ENCODE measurements around the gene COPG2.
"Not testable (repeated sequence)": the region's sequence is repeated elsewhere in the genome, so short reads cannot be mapped to it uniquely, and the experiment has no call there.

Gene COPG2, protein sequence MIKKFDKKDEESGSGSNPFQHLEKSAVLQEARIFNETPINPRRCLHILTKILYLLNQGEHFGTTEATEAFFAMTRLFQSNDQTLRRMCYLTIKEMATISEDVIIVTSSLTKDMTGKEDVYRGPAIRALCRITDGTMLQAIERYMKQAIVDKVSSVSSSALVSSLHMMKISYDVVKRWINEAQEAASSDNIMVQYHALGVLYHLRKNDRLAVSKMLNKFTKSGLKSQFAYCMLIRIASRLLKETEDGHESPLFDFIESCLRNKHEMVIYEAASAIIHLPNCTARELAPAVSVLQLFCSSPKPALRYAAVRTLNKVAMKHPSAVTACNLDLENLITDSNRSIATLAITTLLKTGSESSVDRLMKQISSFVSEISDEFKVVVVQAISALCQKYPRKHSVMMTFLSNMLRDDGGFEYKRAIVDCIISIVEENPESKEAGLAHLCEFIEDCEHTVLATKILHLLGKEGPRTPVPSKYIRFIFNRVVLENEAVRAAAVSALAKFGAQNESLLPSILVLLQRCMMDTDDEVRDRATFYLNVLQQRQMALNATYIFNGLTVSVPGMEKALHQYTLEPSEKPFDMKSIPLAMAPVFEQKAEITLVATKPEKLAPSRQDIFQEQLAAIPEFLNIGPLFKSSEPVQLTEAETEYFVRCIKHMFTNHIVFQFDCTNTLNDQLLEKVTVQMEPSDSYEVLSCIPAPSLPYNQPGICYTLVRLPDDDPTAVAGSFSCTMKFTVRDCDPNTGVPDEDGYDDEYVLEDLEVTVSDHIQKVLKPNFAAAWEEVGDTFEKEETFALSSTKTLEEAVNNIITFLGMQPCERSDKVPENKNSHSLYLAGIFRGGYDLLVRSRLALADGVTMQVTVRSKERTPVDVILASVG

DNA sequence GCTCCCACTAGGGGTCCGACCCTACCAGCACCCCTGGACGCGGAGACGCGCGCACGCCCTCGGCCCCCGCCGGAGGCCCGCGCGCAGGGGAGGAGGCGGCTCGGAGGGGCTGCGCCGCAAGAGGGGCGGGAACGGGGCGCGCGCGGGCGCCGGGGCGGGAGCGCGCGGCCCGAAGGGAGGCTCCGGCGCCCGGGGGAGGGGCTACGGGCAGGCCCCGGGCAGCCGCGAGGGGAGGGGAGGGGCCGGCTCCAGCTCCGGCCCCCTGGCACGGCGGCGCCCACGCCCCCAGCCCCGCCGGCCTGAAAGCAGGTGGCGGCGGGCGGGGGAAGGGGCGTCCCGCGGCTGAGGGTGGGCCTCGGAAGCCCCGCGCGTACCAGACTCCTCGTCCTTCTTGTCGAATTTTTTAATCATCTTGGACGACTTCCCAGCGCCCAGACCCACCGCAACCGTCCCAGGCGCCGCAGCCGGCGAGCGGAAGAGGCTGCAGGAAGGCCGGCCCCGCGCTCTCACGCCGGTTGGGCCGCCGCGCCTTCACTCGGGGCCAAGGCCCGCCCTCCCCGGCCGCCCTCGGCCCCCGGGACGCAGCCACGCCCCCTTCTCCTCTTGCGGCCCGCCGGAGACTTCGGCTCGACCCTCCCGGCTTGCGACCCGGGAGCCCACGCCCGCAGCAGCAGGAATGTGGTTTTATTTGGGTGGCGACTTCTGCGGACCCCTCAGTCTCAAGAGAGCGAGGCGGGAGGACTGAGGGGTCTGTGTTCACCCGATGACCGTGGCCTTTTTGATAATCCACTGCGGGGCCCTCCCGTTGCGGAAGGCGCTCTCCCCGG lies at the start of gene COPG2:
COPG2 (minus strand) TSS at position 491 of the 827 bp plus-strand sequence; CDS start at position 411, 80 bp downstream.
- peak; percentile 91 for DNase-seq

DNA sequence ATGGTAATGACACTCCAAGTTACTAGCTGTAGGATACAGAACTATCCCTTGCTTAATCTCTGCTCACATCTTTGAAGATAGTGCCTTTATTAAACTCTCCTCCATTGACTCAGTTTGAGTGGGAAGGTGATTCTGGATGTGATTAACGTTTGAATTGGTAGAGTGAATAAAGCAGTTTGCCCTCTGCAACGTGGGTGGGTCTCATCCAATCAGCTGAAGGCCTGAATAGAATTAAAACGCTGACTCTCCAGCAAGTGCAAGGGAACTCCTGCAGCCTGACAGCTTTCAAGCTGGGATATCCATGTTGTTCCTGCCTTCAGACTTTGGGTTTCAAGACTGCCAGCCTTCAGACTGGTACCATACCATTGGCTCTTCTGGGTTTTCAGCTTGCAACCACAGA lies 43.9 kb upstream of the COPG2 start:
- no peak for DNase-seq

DNA sequence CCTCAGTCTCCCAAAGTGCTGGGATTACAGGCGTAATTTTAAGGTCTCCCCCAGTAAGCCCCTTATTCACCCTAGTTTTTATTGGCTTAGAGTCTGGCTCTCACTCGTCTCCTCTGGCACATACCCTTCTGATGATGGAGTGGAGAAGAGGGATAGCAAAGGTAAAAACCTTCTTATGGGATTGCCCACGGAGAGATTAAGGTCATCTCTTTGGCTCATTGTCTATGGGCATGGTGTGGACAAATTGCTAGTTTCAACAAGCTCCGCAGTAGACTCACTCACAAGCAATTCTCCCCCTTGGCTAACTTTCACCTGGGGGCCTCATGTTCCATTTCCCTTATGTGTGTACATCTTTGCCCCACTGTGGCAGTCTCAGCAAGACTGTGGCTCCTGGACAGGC lies 40.2 kb upstream of the COPG2 start:
- no peak for DNase-seq

DNA sequence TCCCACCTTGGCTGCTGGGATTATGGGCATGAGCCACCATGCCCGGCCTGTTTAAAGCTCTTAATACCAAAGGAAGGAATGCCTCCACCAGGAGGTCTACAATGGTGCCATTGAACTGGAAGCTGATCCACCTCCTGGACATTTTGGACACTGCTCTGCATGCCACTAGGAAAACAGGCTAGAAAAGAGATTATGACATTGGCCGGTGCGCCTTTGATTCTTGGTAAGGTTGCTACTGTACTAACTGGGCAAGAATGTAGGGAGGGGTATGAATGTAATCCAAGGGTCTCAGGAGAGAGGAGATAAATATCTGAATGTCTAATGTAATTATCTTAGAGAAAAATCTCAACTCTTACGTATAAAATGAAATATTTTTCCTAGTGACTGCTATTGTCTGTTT lies 39.5 kb upstream of the COPG2 start:
- DNase-seq: no peak

DNA sequence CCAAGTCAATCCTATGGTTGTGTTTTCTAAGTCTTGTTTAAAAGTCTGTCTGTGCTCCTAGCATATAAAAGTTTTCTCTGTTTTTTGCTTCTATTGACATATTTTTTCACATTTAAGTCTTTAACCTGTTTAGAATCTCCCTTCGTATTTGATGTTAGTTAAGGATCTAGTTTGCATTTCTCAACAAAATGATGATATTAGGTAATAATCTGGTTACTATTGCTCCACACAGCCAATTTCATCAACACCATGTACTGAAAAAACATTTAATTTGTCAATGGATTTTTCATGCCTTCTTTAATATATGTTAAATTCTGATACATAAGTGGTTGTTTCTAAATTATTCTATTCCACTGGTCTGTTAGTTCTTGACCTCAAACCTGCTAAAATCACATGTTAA lies 35.3 kb upstream of the COPG2 start:
- DNase-seq: no peak

DNA sequence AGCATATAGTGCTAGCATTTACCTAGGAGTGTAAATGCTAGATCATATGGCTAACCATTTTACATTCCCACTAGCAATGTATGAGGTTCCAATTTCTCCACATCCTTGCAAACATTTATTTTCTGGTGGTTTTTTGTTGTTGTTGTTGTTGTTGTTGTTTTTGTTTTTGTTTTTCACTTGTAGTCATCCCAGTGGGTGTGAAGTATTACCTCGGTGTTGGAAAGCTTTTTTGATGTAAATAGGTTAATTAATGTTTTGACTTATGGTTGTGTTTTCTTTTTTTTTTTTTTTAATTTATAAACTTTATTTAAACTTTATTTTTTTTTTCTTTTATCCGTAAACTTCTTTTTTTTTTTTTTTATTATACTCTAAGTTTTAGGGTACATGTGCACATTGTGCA lies 33.1 kb upstream of the COPG2 start:
- DNase-seq: no peak

DNA sequence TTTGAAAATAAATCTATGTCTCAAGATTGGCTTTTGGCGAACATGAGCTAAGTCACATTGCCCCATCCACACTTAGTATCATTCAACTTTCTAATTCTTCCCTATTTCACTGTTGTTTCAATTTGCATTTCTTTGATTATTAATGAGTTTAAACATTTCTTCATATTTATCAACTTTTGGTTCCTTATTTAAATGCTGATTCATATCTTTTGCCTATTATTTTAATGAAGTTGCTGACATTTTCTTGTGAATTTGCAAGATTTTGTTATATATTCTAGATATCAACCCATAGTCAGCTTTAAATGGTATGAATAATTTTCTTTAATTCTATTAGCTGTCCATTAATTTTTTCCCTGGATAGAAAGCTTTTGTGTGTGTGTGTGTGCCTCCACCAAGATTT lies 32.2 kb upstream of the COPG2 start:
- DNase-seq: no peak

DNA sequence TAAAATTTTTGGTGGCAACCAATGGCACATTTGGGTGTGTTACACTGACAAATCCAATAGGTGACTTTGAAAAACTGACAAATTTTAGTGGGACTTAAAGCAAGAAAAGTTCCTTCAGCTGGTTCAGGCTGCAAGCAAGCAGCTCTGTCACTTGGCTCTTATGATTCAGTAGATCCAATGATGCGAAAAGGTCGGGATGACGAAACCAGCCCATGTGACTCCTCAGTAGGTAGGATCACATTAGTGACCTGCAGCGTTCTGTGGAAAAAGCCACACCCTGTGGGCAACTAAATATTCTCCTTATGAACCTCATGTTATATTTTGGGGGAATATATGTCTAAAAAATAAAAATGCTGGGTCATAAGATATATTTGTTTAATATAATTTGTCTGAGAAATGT lies 31.1 kb upstream of the COPG2 start:
- DNase-seq: no peak

DNA sequence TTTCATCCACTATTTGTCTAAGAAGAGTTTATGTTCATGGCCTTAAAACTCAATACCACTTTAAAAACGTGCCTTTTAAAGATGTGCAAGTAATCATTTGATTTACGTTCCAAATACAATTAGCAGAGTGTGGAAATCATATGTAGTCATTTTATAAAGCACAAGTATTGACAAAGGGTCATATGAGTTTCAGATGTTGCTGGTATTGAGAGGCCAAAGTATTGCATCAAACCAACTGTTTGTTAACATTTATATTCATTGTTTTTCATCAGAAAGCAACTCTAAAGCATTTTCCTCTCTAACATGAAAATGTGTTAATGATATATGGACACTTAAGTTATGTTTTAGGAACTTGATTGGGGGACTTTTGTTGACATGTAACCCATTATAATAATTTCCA lies 29.3 kb upstream of the COPG2 start:
- no peak for DNase-seq

DNA sequence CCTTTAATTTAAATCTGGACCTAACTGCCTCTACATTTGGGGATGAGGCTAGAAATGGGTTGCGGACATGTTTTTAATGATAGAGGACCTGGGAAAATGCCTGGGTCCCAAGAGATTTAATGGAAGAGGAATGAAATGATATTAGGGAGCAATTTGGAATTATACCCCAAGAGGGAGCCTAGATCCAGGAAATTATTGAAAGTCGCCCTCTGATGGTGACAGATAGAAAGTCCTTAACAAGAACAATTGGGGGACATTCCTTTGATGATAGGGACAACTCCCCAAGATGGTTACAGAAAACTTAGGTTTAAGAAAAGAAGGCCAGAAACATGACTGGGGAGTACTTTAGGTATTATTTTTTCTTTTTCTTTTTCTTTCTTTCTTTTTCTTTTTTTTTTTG lies 27.3 kb upstream of the COPG2 start:
- peak; percentile 61 for DNase-seq

DNA sequence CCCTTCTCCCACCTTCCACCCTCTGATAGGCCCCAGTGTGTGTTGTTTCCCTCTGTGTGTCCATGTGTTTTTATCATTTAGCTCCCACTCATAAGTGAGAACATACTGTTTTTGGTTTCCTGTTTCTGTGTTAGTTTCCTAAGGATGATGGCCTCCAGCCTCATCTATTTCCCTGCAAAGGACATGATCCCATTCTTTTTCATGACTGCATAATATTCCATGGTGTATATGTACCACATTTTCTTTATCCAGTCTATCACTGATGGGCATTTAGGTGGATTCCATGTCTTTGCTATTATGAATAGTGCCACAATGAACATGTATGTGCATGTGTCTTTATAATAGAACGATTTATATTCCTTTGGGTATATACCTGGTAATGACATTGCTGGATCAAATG lies 23.8 kb upstream of the COPG2 start:
- not testable (repeated sequence) for DNase-seq

DNA sequence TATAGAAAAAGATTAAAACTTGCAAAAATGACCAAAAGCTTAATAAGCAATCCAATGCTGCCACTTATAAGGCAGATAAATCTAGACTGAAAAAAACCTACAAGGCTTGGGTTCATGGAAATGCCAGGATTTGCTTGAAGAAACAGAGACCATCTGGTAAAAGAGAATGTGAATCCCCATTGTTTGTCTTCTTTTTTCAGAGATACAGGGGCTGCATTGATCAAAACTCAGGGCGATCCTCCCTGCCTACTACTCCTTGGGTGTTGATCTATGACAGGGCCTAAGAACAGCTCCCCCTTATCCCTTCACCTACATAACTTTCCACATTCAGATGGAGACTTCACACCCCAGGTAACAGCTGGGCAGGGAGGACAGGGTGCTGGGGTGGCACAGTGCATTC lies 21.1 kb upstream of the COPG2 start:
- DNase-seq: no peak

DNA sequence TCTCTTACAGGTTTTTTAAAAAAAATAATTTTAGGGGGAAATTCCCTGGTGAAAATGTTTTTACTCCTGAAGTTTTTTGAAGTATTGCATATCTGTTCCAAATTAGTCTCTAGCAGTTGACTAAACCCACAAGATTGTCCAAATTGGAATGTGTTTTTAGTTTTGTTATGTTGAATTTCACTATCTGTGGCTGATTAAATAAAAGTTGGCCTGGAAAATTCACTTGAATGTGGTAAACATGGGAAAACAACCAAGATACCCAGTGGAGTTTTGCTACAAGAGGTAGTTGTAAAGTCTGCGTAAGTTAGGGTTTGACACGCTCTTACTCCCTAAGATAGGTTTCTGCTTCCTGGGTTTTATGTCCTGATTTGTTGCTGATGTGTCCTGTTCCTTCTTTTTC lies 14.5 kb upstream of the COPG2 start:
- no peak for DNase-seq

DNA sequence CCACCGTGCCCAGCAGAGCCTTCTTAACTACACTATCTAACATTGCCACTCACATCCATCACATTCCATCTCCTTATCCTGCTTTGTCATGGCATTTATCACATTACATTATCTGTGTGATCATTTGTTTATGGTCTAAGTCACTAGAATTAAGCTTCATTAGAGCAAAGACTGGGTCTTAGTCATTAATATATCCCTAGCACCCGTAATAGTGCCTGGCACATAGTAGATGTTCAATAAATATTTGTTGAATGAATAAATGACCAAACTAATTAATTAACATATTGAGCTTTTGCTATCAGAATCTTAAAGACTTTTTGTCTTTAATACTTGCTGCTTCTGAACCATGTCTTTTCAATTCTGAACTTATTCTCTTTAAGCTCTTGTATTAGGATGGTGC lies 5.9 kb upstream of the COPG2 start:
- DNase-seq: no peak

DNA sequence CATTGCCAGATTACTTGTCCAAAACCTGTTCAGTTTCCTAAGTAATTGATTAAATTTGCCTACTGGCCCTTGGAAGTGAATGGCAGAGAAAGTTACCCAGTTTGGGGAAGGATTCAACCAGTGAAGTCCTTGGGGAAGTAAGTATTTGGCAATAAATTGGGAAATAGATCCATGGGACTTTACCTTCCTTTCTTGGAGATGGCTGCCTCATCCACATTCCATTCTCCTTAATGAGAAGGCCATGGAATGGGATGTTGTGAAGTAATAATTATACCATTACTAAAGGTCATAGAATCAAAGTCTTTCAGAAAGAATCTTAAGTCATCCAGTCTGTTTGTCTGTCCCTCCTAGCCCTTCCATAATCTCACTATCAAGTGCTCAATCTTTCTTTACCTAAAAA lies 4.5 kb upstream of the COPG2 start:
- DNase-seq: no peak

DNA sequence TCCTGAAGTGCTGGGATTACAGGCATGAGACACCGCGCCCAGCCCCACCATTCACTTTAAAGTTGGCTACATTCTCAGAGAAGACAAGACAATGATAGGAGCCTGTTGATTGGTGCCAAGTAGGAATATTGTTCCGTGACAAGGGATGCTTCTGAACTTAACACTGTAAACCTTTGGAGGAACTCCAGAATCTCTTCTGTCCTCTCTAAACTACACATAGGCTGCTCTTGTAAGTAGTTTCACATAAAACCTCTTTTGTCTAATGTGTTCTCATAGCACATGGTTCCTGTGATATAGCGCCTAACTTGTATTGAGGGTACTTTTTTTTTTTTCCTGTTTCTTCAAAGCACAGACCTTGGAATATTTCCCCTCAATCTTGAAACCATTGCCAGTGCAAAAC lies 3.6 kb upstream of the COPG2 start:
- DNase-seq: no peak

DNA sequence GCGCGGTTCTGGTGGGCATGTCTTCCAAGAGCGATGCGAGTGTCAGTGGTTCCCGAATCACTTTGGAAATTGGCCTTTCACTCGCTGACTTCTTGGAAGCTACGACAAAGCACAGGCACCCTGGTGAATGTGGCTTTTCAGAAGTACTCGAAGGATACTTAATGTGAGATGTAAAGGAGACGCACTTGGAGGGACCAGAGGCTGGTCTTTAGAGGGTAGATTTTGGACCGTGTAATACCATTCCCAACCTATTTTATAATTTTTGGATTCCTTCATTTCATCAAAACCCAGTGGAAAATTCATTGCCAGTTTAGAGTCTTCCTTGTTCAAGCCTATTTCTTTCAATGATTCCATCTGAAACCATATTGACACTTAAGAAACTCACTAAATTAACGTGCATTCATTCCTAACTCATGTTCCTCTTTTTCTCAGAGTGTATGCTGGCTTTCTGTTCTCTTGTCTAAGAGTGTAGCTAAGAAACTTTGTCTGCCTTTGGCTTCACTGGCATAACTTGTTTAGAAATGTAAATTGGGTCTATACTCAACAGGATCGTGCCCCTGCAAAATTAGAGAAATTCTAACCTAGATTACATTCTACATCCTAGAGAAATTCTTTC lies 645 bp upstream of the COPG2 start:
- DNase-seq: no peak

DNA sequence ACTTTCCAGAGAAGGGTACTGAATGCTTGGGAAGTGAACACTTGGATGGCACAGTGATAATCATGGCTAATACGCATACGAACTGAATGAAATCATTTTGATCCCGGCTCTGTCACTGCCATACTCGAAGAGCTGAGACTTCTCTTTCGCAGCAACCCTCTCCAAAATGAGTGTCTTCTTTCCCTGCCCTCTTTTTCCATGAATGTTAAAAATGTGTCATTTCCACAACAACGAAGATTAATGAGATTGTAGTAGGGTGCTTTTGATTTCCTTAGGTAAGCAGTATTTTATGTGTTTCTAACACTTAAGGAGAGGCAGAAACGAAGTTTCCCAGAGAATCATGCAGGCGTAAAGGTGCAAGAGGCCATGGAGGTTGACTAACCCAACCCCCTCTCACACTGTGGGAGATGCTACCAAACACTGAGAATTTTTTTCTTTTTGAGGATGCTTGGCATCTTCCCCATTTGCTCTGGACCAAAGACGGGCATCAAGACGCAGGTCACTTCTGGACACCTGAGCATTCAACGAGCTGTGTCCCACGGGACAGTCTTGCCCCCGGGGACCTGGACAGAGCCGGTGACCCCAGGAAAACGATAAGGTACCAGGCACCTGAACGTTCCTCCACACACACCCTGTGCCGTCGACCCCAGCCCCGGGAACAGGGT lies 823 bp downstream of the COPG2 start:
- DNase-seq: peak; percentile 41

DNA sequence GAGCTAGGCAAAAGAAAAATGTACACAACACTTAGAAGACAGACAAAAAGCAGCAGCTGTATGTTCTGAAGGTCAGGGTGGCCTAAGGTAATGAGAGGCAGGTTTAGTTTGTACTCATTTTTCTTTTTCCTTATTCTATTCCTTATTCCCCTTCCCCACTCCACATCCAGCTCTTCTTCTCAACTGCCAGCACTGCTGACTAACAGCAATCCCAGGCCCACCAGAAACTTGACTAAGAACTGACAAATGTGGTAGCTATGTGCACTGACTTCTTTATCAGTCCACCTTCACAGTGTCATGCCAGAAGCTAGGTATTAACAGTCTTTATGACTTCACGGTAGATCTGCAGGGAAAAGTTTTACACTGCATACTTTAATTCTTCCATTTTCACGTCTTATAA lies 6.1 kb downstream of the COPG2 start:
- DNase-seq: no peak

DNA sequence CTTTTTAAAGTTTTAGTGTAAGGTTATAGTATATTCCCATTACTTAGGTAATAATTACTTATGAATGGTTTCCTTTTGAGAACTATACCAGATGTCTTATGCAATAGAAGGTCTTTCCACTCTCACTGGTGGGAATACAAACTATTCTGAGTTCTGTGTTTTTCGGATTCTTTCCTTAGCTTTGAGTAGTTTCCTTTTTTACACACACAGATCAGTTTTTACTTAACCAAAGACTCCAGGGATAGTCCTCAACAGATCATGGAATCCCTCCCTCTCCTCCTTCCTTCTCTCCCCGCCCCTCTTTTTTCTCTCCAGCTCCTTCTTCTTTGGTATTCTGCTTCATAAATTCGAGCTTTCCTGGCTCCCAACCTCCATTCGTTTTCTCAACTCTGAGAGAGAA lies 13.3 kb downstream of the COPG2 start:
- no peak for DNase-seq

DNA sequence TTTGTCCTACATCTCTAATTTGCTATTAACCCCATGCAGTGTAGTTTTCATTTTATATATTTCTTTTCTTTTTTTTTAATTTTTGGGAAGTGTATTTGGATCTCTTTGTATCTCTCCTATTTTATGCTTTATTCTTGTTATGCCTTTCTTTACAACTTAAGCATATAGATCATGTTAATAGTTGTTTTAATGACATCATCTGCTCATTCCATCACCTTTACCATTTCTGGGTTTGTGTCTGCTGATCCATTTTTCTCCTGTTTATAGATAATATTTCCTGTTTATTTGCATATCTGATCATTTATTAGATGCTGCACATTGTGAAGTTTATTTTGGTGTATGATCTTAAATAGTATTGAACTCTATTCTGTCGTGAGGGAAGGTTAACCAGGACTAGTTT lies 13.7 kb downstream of the COPG2 start:
- no peak for DNase-seq

DNA sequence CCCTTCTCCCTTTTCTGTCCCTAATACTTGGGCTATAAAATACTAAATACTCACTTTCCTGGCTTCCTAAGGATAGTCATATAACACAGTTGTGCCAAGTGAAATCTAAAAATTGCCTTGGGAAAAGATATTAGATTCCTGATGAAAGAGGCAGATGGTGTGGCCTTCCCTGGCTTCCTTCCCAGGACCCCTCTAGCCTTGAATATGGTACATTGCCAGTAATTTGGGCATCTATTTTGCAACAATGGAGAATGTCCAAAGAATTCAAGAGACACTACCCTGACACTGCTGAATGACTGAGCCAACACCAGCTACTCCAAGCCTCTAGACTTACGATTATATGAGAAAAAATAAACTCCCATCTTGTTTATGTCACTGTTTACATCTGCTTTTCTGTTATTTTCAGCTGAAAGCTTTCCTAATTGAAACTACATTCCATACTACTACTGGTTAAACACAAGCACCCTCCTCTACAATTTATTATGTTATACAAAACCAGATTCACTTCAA lies 17.9 kb downstream of the COPG2 start:
- no peak for DNase-seq
